Choroid plexus epithelial cell (primary cell): Measurements from ENCODE around the gene ENOSF1.
"Not testable (repeated sequence)": the region's sequence is repeated elsewhere in the genome, so short reads cannot be mapped to it uniquely, and the experiment has no call there.

Source experiments
- DNase-seq: peaks from one replicate; pipeline ENCODE4 v3.0.0-alpha.2; 2010; ENCODE audit warnings: low read depth
- H3K4me3 ChIP-seq: 2 replicates; pipeline ENCODE4 v1.5.1; 2011; ENCODE audit warnings: low read depth, mild to moderate bottlenecking, control low read depth, low read length, moderate library complexity
- CTCF ChIP-seq: conservative IDR thresholded peaks from 2 replicates; pipeline ENCODE4 v1.5.1; 2011; ENCODE audit warnings: low read depth, mild to moderate bottlenecking, control low read depth, inconsistent platforms, low read length, moderate library complexity

The ENOSF1 gene

GRCh38 chr18:688323-688722 lies 24.1 kb downstream of the ENOSF1 start:
- no peak for DNase-seq
- TF ChIP-seq CTCF: no peak

GRCh38 chr18:686339-687111 lies 25.9 kb downstream of the ENOSF1 start:
- peak; percentile 2 for TF ChIP-seq CTCF
- peak; percentile 13 for DNase-seq
- H3K4me3 ChIP-seq: no peak overlapping the region

More at GRCh38 chr18:688323-688722, 24.1 kb downstream of the ENOSF1 start:
- H3K4me3 ChIP-seq: no peak overlapping the region

GRCh38 chr18:685438-685837 lies 27.0 kb downstream of the ENOSF1 start:
- no peak overlapping the region for H3K4me3 ChIP-seq
- no peak for DNase-seq
- TF ChIP-seq CTCF: no peak

- no peak for TF ChIP-seq CTCF
- no peak overlapping the region for H3K4me3 ChIP-seq
- DNase-seq: no peak
Observed at GRCh38 chr18:683531-683930, 28.9 kb downstream of the ENOSF1 start.

GRCh38 chr18:682833-683232 lies 29.6 kb downstream of the ENOSF1 start:
- H3K4me3 ChIP-seq: no peak overlapping the region
- no peak for DNase-seq
- TF ChIP-seq CTCF: no peak

GRCh38 chr18:682416-682815 lies 30.0 kb downstream of the ENOSF1 start:
- H3K4me3 ChIP-seq, DNase-seq: not testable (repeated sequence)

GRCh38 chr18:681985-682384 lies 30.4 kb downstream of the ENOSF1 start:
- no peak for TF ChIP-seq CTCF
- no peak for DNase-seq
- H3K4me3 ChIP-seq: no peak overlapping the region
